ENCODE results near the gene COMMD4.
"Not testable (repeated sequence)": the region's sequence is repeated elsewhere in the genome, so short reads cannot be mapped to it uniquely, and the experiment has no call there.

The COMMD4 gene

DNA sequence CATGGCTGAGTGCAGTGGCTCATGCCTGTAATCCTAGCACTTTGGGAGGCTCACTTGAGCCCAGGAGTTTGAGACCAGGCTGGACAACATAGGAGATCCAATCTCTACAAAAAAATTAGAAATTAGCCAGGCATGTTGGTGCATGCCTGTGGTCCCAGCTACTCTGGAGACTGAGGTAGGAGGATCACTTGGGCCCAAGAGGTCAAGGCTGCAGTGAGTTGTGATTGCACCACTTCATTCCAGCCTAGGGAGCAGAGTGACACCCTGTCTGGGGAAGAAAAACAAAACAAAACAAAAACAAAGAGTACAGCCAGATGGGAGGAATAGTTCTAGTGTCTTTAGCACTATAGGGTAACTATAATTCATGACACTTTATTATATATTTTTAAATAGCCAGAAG is 26.2 kb upstream of the COMMD4 start:
- no peak for DNase-seq (ENCODE audit: low spot score)
- H3K27ac ChIP-seq: no peak overlapping the region
- TF ChIP-seq CTCF (IDR thresholded peaks at IDR 0.05): no peak
- H3K4me3 ChIP-seq: no peak overlapping the region

GRCh38 chr15:75312548-75312947 is 23.3 kb upstream of the COMMD4 start:
- H3K27ac ChIP-seq; H3K4me3 ChIP-seq; DNase-seq (ENCODE audit: low spot score): not testable (repeated sequence)

DNA sequence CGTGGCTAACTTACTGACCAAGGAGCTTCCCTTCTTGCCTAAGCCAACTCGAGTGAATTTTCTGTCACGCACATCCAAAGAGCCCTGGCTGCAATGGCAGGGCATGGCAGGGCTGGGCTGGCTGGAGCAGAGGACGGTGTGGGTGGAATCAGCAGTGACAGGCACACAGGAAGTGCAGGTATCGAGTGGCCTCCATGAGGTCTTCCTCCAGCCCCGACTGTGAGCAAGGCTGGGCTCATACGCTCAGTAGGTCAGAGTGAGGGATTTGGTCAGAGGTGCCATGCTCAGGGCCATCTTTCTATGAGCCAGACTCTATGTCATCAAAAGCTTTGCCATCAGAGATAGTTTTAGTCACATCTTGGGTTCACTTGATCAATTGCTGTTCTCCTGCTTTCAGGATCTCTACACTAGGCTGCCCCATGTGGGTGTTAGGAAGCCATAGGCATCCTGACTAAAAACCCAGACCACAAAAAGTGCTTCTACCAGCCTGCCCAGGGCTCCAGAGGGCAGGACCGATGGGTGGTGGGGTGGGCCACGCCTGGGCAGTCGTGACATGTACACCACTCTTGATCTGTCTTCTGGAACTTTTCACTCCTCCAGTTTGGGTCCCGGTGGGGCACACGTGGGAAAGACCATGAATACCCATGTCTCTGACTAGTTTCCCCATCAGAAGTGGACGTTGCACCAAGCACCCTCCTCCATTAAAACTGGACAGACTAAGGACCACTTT is 22.6 kb upstream of the COMMD4 start:
- Histone ChIP-seq H3K4me3 (no peak overlapping the region), H3K27ac (no peak overlapping the region)
- TF ChIP-seq CTCF (IDR thresholded peaks at IDR 0.05): no peak
- DNase-seq (ENCODE audit: low spot score): no peak

- TF ChIP-seq CTCF (IDR thresholded peaks at IDR 0.05): no peak
- H3K27ac ChIP-seq: no peak overlapping the region
- no peak overlapping the region for H3K4me3 ChIP-seq
- no peak for DNase-seq (ENCODE audit: low spot score)
Measured at GRCh38 chr15:75314552-75315290, 21.1 kb upstream of the COMMD4 start.

DNA sequence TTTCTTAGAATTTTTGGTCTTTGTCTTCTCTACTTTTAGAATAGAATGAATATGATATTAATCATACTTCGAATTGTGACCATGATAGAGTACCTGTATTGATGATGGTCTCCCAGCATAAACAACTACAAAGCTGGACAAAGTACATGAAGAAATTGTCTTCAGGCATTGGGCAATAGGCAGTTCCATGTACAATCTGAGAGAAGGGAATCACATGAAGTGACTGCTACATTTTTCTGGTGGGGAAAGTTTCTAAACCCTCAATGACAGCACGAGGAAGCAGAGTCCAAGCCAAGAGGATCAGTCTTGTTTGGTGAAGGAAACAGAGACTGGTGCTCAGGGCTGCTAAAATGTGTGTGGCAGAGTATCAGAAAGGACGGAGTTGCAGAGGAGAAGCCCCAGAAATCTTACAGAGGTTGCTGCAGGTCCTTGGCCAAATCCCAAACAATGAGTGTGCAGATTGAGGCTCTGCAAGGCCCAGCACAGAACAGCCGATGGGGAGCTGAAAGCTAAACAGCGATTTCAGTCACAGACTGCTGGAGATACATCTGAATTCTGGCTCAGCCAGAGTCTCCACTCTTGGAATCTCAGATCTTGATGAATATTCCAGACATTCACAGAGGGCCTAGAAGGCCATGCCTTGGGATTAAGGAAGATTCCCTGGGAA is 16.5 kb upstream of the COMMD4 start:
- H3K27ac ChIP-seq; H3K4me3 ChIP-seq; DNase-seq (ENCODE audit: low spot score): not testable (repeated sequence)

DNA sequence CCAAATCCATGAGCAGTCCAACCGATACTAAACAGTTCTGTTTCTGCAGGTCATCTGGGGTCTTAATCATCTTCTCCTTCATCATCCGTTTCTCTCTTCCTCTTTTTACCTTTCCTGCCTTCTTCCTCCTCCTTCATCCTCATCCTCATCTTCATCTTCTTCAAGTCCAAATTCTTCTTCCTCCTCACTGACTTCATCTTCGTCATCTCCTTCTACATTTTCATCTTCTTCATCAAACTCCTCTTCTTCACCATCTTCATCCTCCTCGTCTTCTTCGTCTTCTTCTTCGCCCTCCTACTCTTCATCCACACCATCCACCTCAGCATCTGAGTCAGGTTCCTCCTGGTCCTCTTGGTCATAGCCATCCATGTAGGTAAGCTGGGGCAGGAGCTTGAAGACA is 14.2 kb upstream of the COMMD4 start:
- H3K4me3 ChIP-seq: no peak overlapping the region

GRCh38 chr15:75325922-75326321 is 9.9 kb upstream of the COMMD4 start:
- no peak for DNase-seq (ENCODE audit: low spot score)
- H3K27ac ChIP-seq: no peak overlapping the region
- no peak overlapping the region for H3K4me3 ChIP-seq
- TF ChIP-seq CTCF (IDR thresholded peaks at IDR 0.05): no peak

More for the DNA sequence above, 14.2 kb upstream of the COMMD4 start:
- DNase-seq (ENCODE audit: low spot score): no peak
- no peak for TF ChIP-seq CTCF (IDR thresholded peaks at IDR 0.05)
- no peak overlapping the region for H3K27ac ChIP-seq

DNA sequence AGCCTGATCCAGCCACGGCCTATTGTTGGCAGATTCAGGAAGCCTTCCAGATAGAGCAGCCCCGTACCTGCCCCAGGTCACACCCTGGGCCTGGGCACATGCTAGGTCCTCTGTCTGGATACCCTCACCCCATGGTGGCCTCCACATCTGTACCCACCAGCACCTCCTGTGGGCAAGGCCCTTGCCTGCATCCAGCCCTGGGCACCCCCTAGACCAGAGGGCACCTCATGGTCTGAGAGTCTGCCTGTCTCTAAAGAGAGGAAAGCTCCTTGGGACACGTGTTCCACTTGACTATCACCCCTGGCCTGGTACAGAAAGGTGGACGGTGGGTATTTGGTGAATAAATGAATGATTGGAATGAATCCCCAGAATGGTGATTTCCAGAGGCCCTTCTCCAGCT is 8.9 kb upstream of the COMMD4 start:
- DNase-seq (ENCODE audit: low spot score): no peak
- no peak for TF ChIP-seq CTCF (IDR thresholded peaks at IDR 0.05)
- Histone ChIP-seq H3K4me3 (no peak overlapping the region), H3K27ac (no peak overlapping the region)
